H1 (cell line): Measurements from ENCODE around the gene ADCY5. TPM values are rescaled to one million over a fixed set of nuclear protein-coding genes. Genes with fewer than 3 reads are reported as not detected.

Source experiments
- CTCF ChIA-PET: fragments of 300-600 bp; sonication (Branson Sonifier 250); formaldehyde crosslinking; loops from one replicate; lab custom pipeline; 2021; ENCODE audit not compliant: partially characterized antibody; lab: Charles Lee
- POLR2A ChIA-PET: fragments of 300-600 bp; sonication (Branson Sonifier 250); formaldehyde crosslinking; loops from one replicate; lab custom pipeline; 2021; ENCODE audit warnings: inconsistent platforms; ENCODE audit not compliant: partially characterized antibody; lab: Charles Lee
- DNase-seq, 2 experiments: peaks; one replicate each; pipeline versions ENCODE4 v3.0.0 to v3.0.0-alpha.2; 2010 to 2022; ENCODE audit warnings: low spot score in 2 of 2, low read depth in 1 of 2, mixed read lengths in 1 of 2
- FAIRE-seq: peaks from 2 replicates; lab custom pipeline; 2011; peaks lifted over from hg19 to GRCh38; lab: Jason Lieb, UNC
- H2AFZ ChIP-seq: 2 replicates; pipeline ENCODE4 v1.8.1; 2012; ENCODE audit warnings: low read length, inconsistent platforms
- H2AK5ac ChIP-seq: 2 replicates; pipeline ENCODE4 v1.6.1; 2013; ENCODE audit warnings: low read depth, low read length
- H2BK120ac ChIP-seq: replicated peaks from 2 replicates; pipeline ENCODE3; 2013; ENCODE audit warnings: low read depth, low read length, inconsistent platforms
- H2BK12ac ChIP-seq: 2 replicates; pipeline ENCODE4 v1.6.1; 2013; ENCODE audit warnings: low read depth, low read length
- H2BK15ac ChIP-seq: 2 replicates; pipeline ENCODE4 v1.6.1; 2013; ENCODE audit warnings: low read length
- H2BK20ac ChIP-seq: 2 replicates; pipeline ENCODE4 v1.6.1; 2013; ENCODE audit warnings: low read length
- H2BK5ac ChIP-seq: 2 replicates; pipeline ENCODE4 v1.6.1; 2013; ENCODE audit warnings: low read depth, low read length
- H3K14ac ChIP-seq: 2 replicates; pipeline ENCODE4 v1.6.1; 2013; ENCODE audit warnings: inconsistent platforms; ENCODE audit not compliant: insufficient read length
- H3K18ac ChIP-seq: 2 replicates; pipeline ENCODE4 v1.6.1; 2013; ENCODE audit warnings: low read length; ENCODE audit errors: extremely low read depth
- H3K23ac ChIP-seq: 2 replicates; pipeline ENCODE4 v1.6.1; 2013; ENCODE audit warnings: inconsistent platforms; ENCODE audit not compliant: insufficient read length
- H3K23me2 ChIP-seq: 2 replicates; pipeline ENCODE4 v1.6.1; 2013; ENCODE audit warnings: low read depth, low read length
- H3K27ac ChIP-seq: 2 replicates; pipeline ENCODE4 v1.6.1; 2011; ENCODE audit warnings: low read depth, low read length, inconsistent platforms
- H3K27me3 ChIP-seq, 4 experiments: replicated peaks in 1 of 4; 1 replicate in 1 of 4; 2 replicates in 3 of 4; pipeline versions ENCODE4 v1.6.1 to v1.8.1; 2011 to 2013; ENCODE audit warnings: low read length in 3 of 4, mild to moderate bottlenecking in 3 of 4, inconsistent platforms in 2 of 4, mixed read lengths in 2 of 4, moderate library complexity in 1 of 4; ENCODE audit not compliant: control insufficient read depth in 3 of 4, insufficient read depth in 3 of 4; ENCODE audit errors: extremely low read depth in 1 of 4
- H3K36me3 ChIP-seq, 4 experiments: 2 replicates each; pipeline versions ENCODE4 v1.6.1 to v1.8.1; 2011 to 2013; ENCODE audit warnings: mild to moderate bottlenecking in 4 of 4, low read length in 3 of 4, moderate library complexity in 2 of 4, control low read depth in 1 of 4, inconsistent platforms in 1 of 4; ENCODE audit not compliant: insufficient read depth in 4 of 4, control insufficient read depth in 2 of 4
- H3K4ac ChIP-seq: replicated peaks from 2 replicates; pipeline ENCODE3; 2013; ENCODE audit warnings: low read length, low read depth, mixed read lengths, inconsistent platforms; ENCODE audit not compliant: insufficient read length
- H3K4me1 ChIP-seq, 4 experiments: replicated peaks in 1 of 4; 1 replicate in 1 of 4; 2 replicates in 3 of 4; pipeline versions ENCODE4 v1.6.1 to v1.8.1; 2011 to 2013; ENCODE audit warnings: low read length in 3 of 4, inconsistent platforms in 2 of 4, mixed read lengths in 1 of 4; ENCODE audit not compliant: insufficient read depth in 4 of 4, control insufficient read depth in 3 of 4
- H3K4me2 ChIP-seq, 2 experiments: 2 replicates each; pipeline versions ENCODE4 v1.6.1 to v1.8.1; 2011 to 2013; ENCODE audit warnings: low read depth in 2 of 2, low read length in 2 of 2, control low read depth in 1 of 2, inconsistent platforms in 1 of 2, mild to moderate bottlenecking in 1 of 2; ENCODE audit not compliant: insufficient read depth in 1 of 2
- H3K4me3 ChIP-seq, 4 experiments: fragments of 200-600, 300-600 bp in 1 of 4; sonication (generic), shearing (Covaris generic), sonication (Bioruptor Twin) in 1 of 4; 2 replicates each; pipeline versions ENCODE4 v1.5.1 to v1.8.1; 2011 to 2016; ENCODE audit warnings: low read length in 4 of 4, low read depth in 3 of 4, control low read depth in 2 of 4, inconsistent platforms in 2 of 4, mild to moderate bottlenecking in 2 of 4, mixed read lengths in 1 of 4, moderate library complexity in 1 of 4; ENCODE audit not compliant: insufficient read depth in 2 of 4; ENCODE audit errors: extremely low read depth in 1 of 4
- H3K56ac ChIP-seq: replicated peaks from 2 replicates; pipeline ENCODE3; 2013; ENCODE audit warnings: low read depth, mild to moderate bottlenecking, mixed read lengths, low read length, inconsistent platforms; ENCODE audit not compliant: insufficient read length
- H3K79me1 ChIP-seq: 2 replicates; pipeline ENCODE4 v1.6.1; 2013; ENCODE audit warnings: low read depth, low read length, control low read depth
- H3K79me2 ChIP-seq, 2 experiments: 2 replicates each; pipeline versions ENCODE4 v1.6.1 to v1.8.1; 2012 to 2013; ENCODE audit warnings: low read length in 2 of 2, mild to moderate bottlenecking in 2 of 2, inconsistent platforms in 1 of 2; ENCODE audit not compliant: insufficient read depth in 2 of 2, control insufficient read depth in 1 of 2
- H3K9ac ChIP-seq, 4 experiments: replicated peaks in 1 of 4; 1 replicate in 1 of 4; 2 replicates in 3 of 4; pipeline versions ENCODE4 v1.6.1 to v1.8.1; 2011 to 2013; ENCODE audit warnings: low read depth in 3 of 4, low read length in 3 of 4, control low read depth in 2 of 4, mild to moderate bottlenecking in 2 of 4, moderate library complexity in 2 of 4, inconsistent platforms in 1 of 4; ENCODE audit errors: extremely low read depth in 1 of 4
- H3K9me3 ChIP-seq, 2 experiments: 2 replicates each; pipeline versions ENCODE4 v1.6.1 to v1.8.1; 2012 to 2013; ENCODE audit warnings: mild to moderate bottlenecking in 2 of 2, moderate library complexity in 2 of 2, control low read depth in 1 of 2, inconsistent platforms in 1 of 2, low read depth in 1 of 2, low read length in 1 of 2, mixed read lengths in 1 of 2; ENCODE audit not compliant: insufficient read depth in 2 of 2
- H4K20me1 ChIP-seq, 2 experiments: replicated peaks in 1 of 2; 2 replicates each; pipeline versions ENCODE3 to v1.8.1; 2011 to 2013; ENCODE audit warnings: inconsistent platforms in 2 of 2, low read length in 2 of 2, mild to moderate bottlenecking in 1 of 2; ENCODE audit not compliant: insufficient read depth in 2 of 2, control insufficient read depth in 1 of 2
- H4K5ac ChIP-seq: 2 replicates; pipeline ENCODE4 v1.6.1; 2013; ENCODE audit warnings: low read length, low read depth, mixed read lengths, inconsistent platforms; ENCODE audit not compliant: insufficient read length
- H4K8ac ChIP-seq: 2 replicates; pipeline ENCODE4 v1.8.0; 2013; ENCODE audit warnings: mild to moderate bottlenecking, moderate library complexity, low read length, inconsistent platforms; ENCODE audit not compliant: insufficient read depth; ENCODE audit errors: extremely low read depth
- H4K91ac ChIP-seq: replicated peaks from 2 replicates; pipeline ENCODE3; 2013; ENCODE audit warnings: low read length, mixed read lengths, inconsistent platforms; ENCODE audit not compliant: insufficient read length
- BCL11A ChIP-seq, 2 experiments: IDR thresholded peaks; one replicate each; pipeline ENCODE4 v1.6.1; 2011; ENCODE audit warnings: low read depth in 2 of 2, low read length in 2 of 2, mild to moderate bottlenecking in 2 of 2
- CBX5 ChIP-seq: fragments of 300-800, 300-1000 bp; sonication (generic); IDR thresholded peaks from 2 replicates; pipeline ENCODE4 v1.7.1; 2016; ENCODE audit warnings: antibody characterized with exemption, low read length, low read depth
- CHD1 ChIP-seq: IDR thresholded peaks from 2 replicates; pipeline ENCODE4 v1.6.1; 2012; ENCODE audit warnings: low read depth, low read length, improper control_type of control experiment
- CREB1 ChIP-seq: IDR thresholded peaks from 2 replicates; pipeline ENCODE4 v1.6.1; 2012; ENCODE audit warnings: inconsistent platforms
- E2F6 ChIP-seq: IDR thresholded peaks from 2 replicates; pipeline ENCODE4 v1.6.1; 2012; ENCODE audit warnings: inconsistent platforms
- GABPA ChIP-seq: IDR thresholded peaks from 2 replicates; pipeline ENCODE4 v1.6.1; 2011; ENCODE audit warnings: mild to moderate bottlenecking, low read length, moderate library complexity, borderline replicate concordance; ENCODE audit not compliant: insufficient read depth
- JUN ChIP-seq: IDR thresholded peaks from 2 replicates; pipeline ENCODE4 v1.6.1; 2011; ENCODE audit warnings: low read depth, mild to moderate bottlenecking, improper control_type of control experiment, low read length
- RAD21 ChIP-seq, 2 experiments: IDR thresholded peaks in 1 of 2; conservative IDR thresholded peaks in 1 of 2; 2 replicates each; pipeline ENCODE4 v1.6.1; 2011; ENCODE audit warnings: low read depth in 2 of 2, low read length in 2 of 2, improper control_type of control experiment in 1 of 2, inconsistent platforms in 1 of 2, mild to moderate bottlenecking in 1 of 2, moderate library complexity in 1 of 2
- RBBP5 ChIP-seq: IDR thresholded peaks from 2 replicates; pipeline ENCODE4 v1.7.1; 2012; ENCODE audit warnings: low read depth, mild to moderate bottlenecking, inconsistent platforms, low read length, moderate library complexity, borderline replicate concordance
- SIX5 ChIP-seq: IDR thresholded peaks from 2 replicates; pipeline ENCODE4 v1.6.1; 2011; ENCODE audit warnings: mild to moderate bottlenecking, low read depth, low read length
- TAF7 ChIP-seq: optimal IDR thresholded peaks from 2 replicates; pipeline ENCODE3; 2011; ENCODE audit warnings: low read depth, mild to moderate bottlenecking, inconsistent platforms, low read length, moderate library complexity, borderline replicate concordance
- YY1 ChIP-seq: IDR thresholded peaks from 2 replicates; pipeline ENCODE4 v1.6.1; 2011; ENCODE audit warnings: low read depth, mild to moderate bottlenecking, low read length
- ZNF274 ChIP-seq: IDR thresholded peaks from 2 replicates; pipeline ENCODE4 v1.7.0; 2012; ENCODE audit warnings: low read length, borderline replicate concordance; ENCODE audit errors: extremely low read depth
- WGBS, 2 experiments: shearing (Covaris generic) in 1 of 2; methylation state at CpG; one replicate each; pipeline versions ENCODE4 v1.1.6 to v1.1.7; 2013 to 2015; ENCODE audit warnings: low lambda C conversion rate in 2 of 2, mixed read lengths in 2 of 2, inconsistent platforms in 1 of 2, low coverage in 1 of 2, missing lambda C conversion rate in 1 of 2; ENCODE audit not compliant: insufficient replicate concordance in 2 of 2, insufficient coverage in 1 of 2, insufficient read length in 1 of 2; ENCODE audit errors: extremely low coverage in 1 of 2, missing lambda C conversion rate in 1 of 2; 5-methylcytosine and 5-hydroxymethylcytosine counted together
- polyA plus RNA-seq, 7 experiments: library from polyadenylated mRNA; depleted of rRNA in 3 of 7; stranded (reverse) in 5 of 7; unstranded in 2 of 7; fragments of >200 nt in 5 of 7; fragments of 200-250 nt in 2 of 7; gene quantifications; 1 replicate in 5 of 7; 2 replicates in 1 of 7; 4 replicates in 1 of 7; pipeline versions ENCODE4 v1.2.1 to v1.2.3, GENCODE V29; 2011 to 2013; ENCODE audit warnings: missing spikeins in 2 of 7, mixed read lengths in 2 of 7
- total RNA-seq: library from RNA; stranded (reverse); fragmentation: NEBNext Ultra II Directional; extraction: Animal tissue kit (Norgen Biotek cat#: 25700); gene quantifications from 2 replicates; pipeline ENCODE4 v1.2.1, GENCODE V29; 2021

ADCY5 gene
- total and polyA plus RNA-seq, 2 of the 8 experiments (the other 6 are each of a cell fraction or from before 2014, with no cell fraction given) = 18.9 to 40.8 TPM

GRCh38 chr3:123377243-123377740 lies 71.6 kb downstream of the ADCY5 start:
- CTCF ChIA-PET = interaction anchor here (0.7 to 8.2 kb wide), 19 partner anchors 8 to 195 kb away, joined by 3 to 63 read pairs (median 4); partner anchors contain the start of gene ADCY5
- no peak for TF ChIP-seq CHD1
- TF ChIP-seq E2F6 = no peak
- no peak for TF ChIP-seq CREB1
- no peak for TF ChIP-seq BCL11A (IDR thresholded peaks at IDR 0.05; ENCODE audit: low read depth in 2 of 2, low read length in 2 of 2)
- no peak for TF ChIP-seq ZNF274
- no peak for TF ChIP-seq JUN
- no peak for TF ChIP-seq SIX5
- TF ChIP-seq GABPA = no peak
- TF ChIP-seq RAD21 (IDR thresholded peaks at IDR 0.05 in 1 of 2, conservative IDR thresholded peaks at IDR 0.05 in 1 of 2; ENCODE audit: low read depth in 2 of 2, low read length in 2 of 2) = no peak
- no peak for TF ChIP-seq RBBP5
- TF ChIP-seq CBX5 = no peak
- TF ChIP-seq TAF7 = no peak
- no peak for TF ChIP-seq YY1

More at GRCh38 chr3:123377243-123377740, 71.6 kb downstream of the ADCY5 start:
- H3K27ac ChIP-seq = no peak overlapping the region
- H3K79me2 ChIP-seq = no peaks in the 10 kb centered on the region
- no peak for DNase-seq
- no peak overlapping the region for H3K4ac ChIP-seq
- H2BK15ac ChIP-seq = no peak overlapping the region
- no peak overlapping the region for H2BK20ac ChIP-seq
- H3K18ac ChIP-seq = no peak overlapping the region
- no peak overlapping the region for H3K14ac ChIP-seq
- H2AK5ac ChIP-seq = no peak overlapping the region
- H4K91ac ChIP-seq = no peak overlapping the region
- no peaks in the 10 kb centered on the region for H3K27me3 ChIP-seq
- H3K4me2 ChIP-seq = no peak overlapping the region
- POLR2A ChIA-PET = interaction anchor here (1.2 to 1.5 kb wide), 2 partner anchors 24 to 77 kb away, joined by 3 read pairs; no protein-coding TSS in a partner anchor
- no peak overlapping the region for H3K56ac ChIP-seq
- H4K20me1 ChIP-seq = no peaks in the 10 kb centered on the region
- no peaks in the 10 kb centered on the region for H3K9me3 ChIP-seq
- no peak overlapping the region for H4K5ac ChIP-seq
- 97% methylated on average over 2 of the region's 2 CpGs; no CpG with 5 or more reads in 1 of the 2 experiments for WGBS, 2 experiments
- no peak overlapping the region for H2BK5ac ChIP-seq
- no peak for FAIRE-seq
- H3K23me2 ChIP-seq = no peaks in the 10 kb centered on the region
- H3K79me1 ChIP-seq = no peaks in the 10 kb centered on the region
- no peak overlapping the region for H3K9ac ChIP-seq
- no peak overlapping the region for H3K4me3 ChIP-seq
- no peak overlapping the region for H4K8ac ChIP-seq
- no peak overlapping the region for H2AFZ ChIP-seq
- H3K4me1 ChIP-seq = no peaks in the 10 kb centered on the region
- H2BK12ac ChIP-seq = no peak overlapping the region
- H3K36me3 ChIP-seq = no peaks in the 10 kb centered on the region; a peak in 1 of 8 replicates
- no peak overlapping the region for H3K23ac ChIP-seq
- H2BK120ac ChIP-seq = no peak overlapping the region
